ENCODE measurements around the gene IFT20.

Gene IFT20

GRCh38 chr17:28379814-28380801 lies 44.8 kb upstream of the IFT20 start:
- peak; percentile 48; the same call in 1 of the 2 replicates for TF ChIP-seq SIN3A (IDR thresholded peaks at IDR 0.05; ENCODE audit: borderline replicate concordance, insufficient read depth, low read length)
- TF ChIP-seq TAF1 (IDR thresholded peaks at IDR 0.05; ENCODE audit: borderline replicate concordance, insufficient read depth, low read length) = no peak
- peak in 1 of 2 experiments; percentile 67; a peak in 1 of 4 replicates for TF ChIP-seq REST (IDR thresholded peaks at IDR 0.05; ENCODE audit: insufficient read depth in 1 of 2, low read depth in 2 of 2, low read length in 2 of 2)
- peak; percentile 37; the same call in 1 of the 2 replicates for TF ChIP-seq POLR2AphosphoS5 (IDR thresholded peaks at IDR 0.05; ENCODE audit: low read depth, low read length)
- no peak for TF ChIP-seq FOXP2 (optimal IDR thresholded peaks at IDR 0.05; ENCODE audit: borderline replicate concordance, extremely low read depth, extremely low read length, insufficient read depth)

- no peak; a peak in 1 of 4 replicates for TF ChIP-seq REST (IDR thresholded peaks at IDR 0.05; ENCODE audit: insufficient read depth in 1 of 2, low read depth in 2 of 2, low read length in 2 of 2)
- TF ChIP-seq SIN3A (IDR thresholded peaks at IDR 0.05; ENCODE audit: borderline replicate concordance, insufficient read depth, low read length) = no peak
- TF ChIP-seq TAF1 (IDR thresholded peaks at IDR 0.05; ENCODE audit: borderline replicate concordance, insufficient read depth, low read length) = no peak
- TF ChIP-seq POLR2AphosphoS5 (IDR thresholded peaks at IDR 0.05; ENCODE audit: low read depth, low read length) = no peak
- no peak for TF ChIP-seq FOXP2 (optimal IDR thresholded peaks at IDR 0.05; ENCODE audit: borderline replicate concordance, extremely low read depth, extremely low read length, insufficient read depth)
These were observed 37.6 kb upstream of the IFT20 start for GRCh38 chr17:28372945-28373274.

GRCh38 chr17:28372203-28372944 lies 37.1 kb upstream of the IFT20 start:
- TF ChIP-seq SIN3A (IDR thresholded peaks at IDR 0.05; ENCODE audit: borderline replicate concordance, insufficient read depth, low read length) (no peak), FOXP2 (optimal IDR thresholded peaks at IDR 0.05; ENCODE audit: borderline replicate concordance, extremely low read depth, extremely low read length, insufficient read depth) (no peak), POLR2AphosphoS5 (IDR thresholded peaks at IDR 0.05; ENCODE audit: low read depth, low read length) (no peak), REST (IDR thresholded peaks at IDR 0.05; ENCODE audit: insufficient read depth in 1 of 2, low read depth in 2 of 2, low read length in 2 of 2) (peak in 1 of 2 experiments; percentile 13; a peak in 1 of 4 replicates)

- TF ChIP-seq POLR2AphosphoS5 (IDR thresholded peaks at IDR 0.05; ENCODE audit: low read depth, low read length) (no peak), REST (IDR thresholded peaks at IDR 0.05; ENCODE audit: insufficient read depth in 1 of 2, low read depth in 2 of 2, low read length in 2 of 2) (peak in 1 of 2 experiments; percentile 50; a peak in 1 of 4 replicates)
These were observed 36.3 kb upstream of the IFT20 start, which contains the start of gene SARM1 for GRCh38 chr17:28371245-28372202. Gene SARM1 (plus strand): TSS chr17:28371694. CDS start chr17:28372033, 339 bp downstream.
